SK-N-SH treated with all-trans-retinoic acid at 6 μM for 48 hours (cell line): ENCODE measurements around the gene PDCD1LG2.
A peak's percentile ranks its signal among the peaks of the same experiment; 100 is the strongest.
"Not testable (repeated sequence)": the region's sequence is repeated elsewhere in the genome, so short reads cannot be mapped to it uniquely, and the experiment has no call there.

Source experiments
- ATAC-seq: fragments of 200-7000 bp; cut with Tn5 transposase; 3 replicates; pipeline ENCODE4 v1.9.1; 2020; ENCODE audit warnings: mild to moderate bottlenecking, moderate library complexity
- ARNTL ChIP-seq: fragments of 450-650 bp; formaldehyde crosslinking; IDR thresholded peaks from 2 replicates; pipeline ENCODE4 v1.5.0; 2020; ENCODE audit warnings: low read depth, mild to moderate bottlenecking, moderate library complexity, borderline replicate concordance
- BACH2 ChIP-seq: fragments of 250-450 bp; sonication (Bioruptor Pico); IDR thresholded peaks from 2 replicates; pipeline ENCODE4 v1.9.0; 2021; ENCODE audit warnings: mild to moderate bottlenecking, borderline replicate concordance
- CREB5 ChIP-seq: fragments of 250-450 bp; sonication (Bioruptor Pico); IDR thresholded peaks from 2 replicates; pipeline ENCODE4 v1.5.1; 2020; ENCODE audit warnings: low read depth, mild to moderate bottlenecking, moderate library complexity
- CSDC2 ChIP-seq: fragments of 250-450 bp; sonication (Bioruptor Pico); IDR thresholded peaks from 2 replicates; pipeline ENCODE4 v1.5.0; 2020; ENCODE audit warnings: mild to moderate bottlenecking, moderate library complexity
- ESRRG ChIP-seq: fragments of 250-450 bp; sonication (Bioruptor Pico); IDR thresholded peaks from 2 replicates; pipeline ENCODE4 v1.6.1; 2021; ENCODE audit warnings: mild to moderate bottlenecking
- ISL1 ChIP-seq: fragments of 250-450 bp; sonication (Bioruptor Pico); IDR thresholded peaks from 2 replicates; pipeline ENCODE4 v2.1.2; 2022; ENCODE audit warnings: mild to moderate bottlenecking, moderate library complexity
- PATZ1 ChIP-seq: fragments of 250-450 bp; sonication (Bioruptor Pico); IDR thresholded peaks from 2 replicates; pipeline ENCODE4 v1.8.0; 2020; ENCODE audit warnings: mild to moderate bottlenecking, moderate library complexity, borderline replicate concordance
- POU6F1 ChIP-seq: fragments of 250-450 bp; sonication (Bioruptor Pico); IDR thresholded peaks from 2 replicates; pipeline ENCODE4 v1.8.0; 2021; ENCODE audit warnings: low read depth, mild to moderate bottlenecking, moderate library complexity, borderline replicate concordance
- PPARA ChIP-seq: fragments of 250-450 bp; sonication (Bioruptor Pico); IDR thresholded peaks from 2 replicates; pipeline ENCODE4 v1.5.0; 2020; ENCODE audit warnings: mild to moderate bottlenecking, borderline replicate concordance
- RARB ChIP-seq: fragments of 250-450 bp; sonication (Bioruptor Pico); IDR thresholded peaks from 2 replicates; pipeline ENCODE4 v1.8.0; 2021; ENCODE audit warnings: mild to moderate bottlenecking, moderate library complexity
- SNAI2 ChIP-seq: fragments of 250-450 bp; sonication (Bioruptor Pico); IDR thresholded peaks from 2 replicates; pipeline ENCODE4 v1.5.0; 2020; ENCODE audit warnings: mild to moderate bottlenecking, moderate library complexity
- TCF4 ChIP-seq: fragments of 250-450 bp; sonication (Bioruptor Pico); IDR thresholded peaks from 2 replicates; pipeline ENCODE4 v1.8.0; 2021; ENCODE audit warnings: mild to moderate bottlenecking, moderate library complexity, borderline replicate concordance
- TOX ChIP-seq: fragments of 250-450 bp; sonication (Bioruptor Pico); IDR thresholded peaks from 2 replicates; pipeline ENCODE4 v1.8.0; 2021; ENCODE audit warnings: mild to moderate bottlenecking, moderate library complexity, borderline replicate concordance
- TSHZ2 ChIP-seq: fragments of 250-450 bp; sonication (Bioruptor Pico); IDR thresholded peaks from 2 replicates; pipeline ENCODE4 v1.5.0; 2020; ENCODE audit warnings: mild to moderate bottlenecking, moderate library complexity
- ZC3H10 ChIP-seq: fragments of 250-450 bp; sonication (Bioruptor Pico); IDR thresholded peaks from 2 replicates; pipeline ENCODE4 v1.5.1; 2021; ENCODE audit warnings: mild to moderate bottlenecking, moderate library complexity
- ZFP3 ChIP-seq: fragments of 250-450 bp; sonication (Bioruptor Pico); IDR thresholded peaks from 2 replicates; pipeline ENCODE4 v1.5.0; 2020; ENCODE audit warnings: mild to moderate bottlenecking, moderate library complexity
- ZNF565 ChIP-seq: fragments of 450-650 bp; formaldehyde crosslinking; conservative IDR thresholded peaks from 2 replicates; pipeline ENCODE4 v1.5.0; 2020; ENCODE audit warnings: low read depth, mild to moderate bottlenecking, moderate library complexity
- ZNF70 ChIP-seq: fragments of 450-650 bp; formaldehyde crosslinking; IDR thresholded peaks from 2 replicates; pipeline ENCODE4 v1.5.0; 2020; ENCODE audit warnings: mild to moderate bottlenecking, moderate library complexity
- ZNF8 ChIP-seq: fragments of 450-650 bp; formaldehyde crosslinking; IDR thresholded peaks from 2 replicates; pipeline ENCODE4 v1.5.0; 2020; ENCODE audit warnings: mild to moderate bottlenecking, moderate library complexity

The PDCD1LG2 gene

GRCh38 chr9:5493679-5494511, 16.4 kb upstream of the PDCD1LG2 start:
- TF ChIP-seq POU6F1 = no peak
- TF ChIP-seq ISL1 (CRISPR knock-in tag) = no peak
- TF ChIP-seq ZFP3 (CRISPR knock-in tag) = no peak
- TF ChIP-seq ESRRG (CRISPR knock-in tag) = no peak
- no peak for TF ChIP-seq CREB5
- no peak for TF ChIP-seq RARB (CRISPR knock-in tag)
- TF ChIP-seq PPARA (CRISPR knock-in tag) = no peak
- TF ChIP-seq ZNF8 (CRISPR knock-in tag) = no peak
- peak; percentile 84 for ATAC-seq

GRCh38 chr9:5494765-5495164, 15.6 kb upstream of the PDCD1LG2 start:
- ATAC-seq = not testable (repeated sequence)

GRCh38 chr9:5499157-5499556, 11.2 kb upstream of the PDCD1LG2 start:
- no peak for ATAC-seq
- no peak for TF ChIP-seq PATZ1
- TF ChIP-seq ZC3H10 = no peak
- TF ChIP-seq TSHZ2 (CRISPR knock-in tag) = no peak
- no peak for TF ChIP-seq PPARA (CRISPR knock-in tag)
- TF ChIP-seq ZFP3 (CRISPR knock-in tag) = no peak
- TF ChIP-seq SNAI2 (CRISPR knock-in tag) = no peak
- TF ChIP-seq ZNF70 (CRISPR knock-in tag) = no peak
- no peak for TF ChIP-seq BACH2
- TF ChIP-seq CSDC2 (CRISPR knock-in tag) = no peak
- no peak for TF ChIP-seq ZNF565 (CRISPR knock-in tag)
- no peak for TF ChIP-seq ESRRG (CRISPR knock-in tag)
- TF ChIP-seq TOX (CRISPR knock-in tag) = no peak
- no peak for TF ChIP-seq TCF4 (CRISPR knock-in tag)
- TF ChIP-seq ARNTL (CRISPR knock-in tag) = no peak
- TF ChIP-seq RARB (CRISPR knock-in tag) = no peak

- no peak for TF ChIP-seq PPARA (CRISPR knock-in tag)
- no peak for TF ChIP-seq RARB (CRISPR knock-in tag)
- TF ChIP-seq TCF4 (CRISPR knock-in tag) = no peak
- TF ChIP-seq ZNF565 (CRISPR knock-in tag) = 0 out of 2 replicates have a peak, but pooled peaks have one; percentile 3
- TF ChIP-seq ZNF70 (CRISPR knock-in tag) = no peak
- peak; percentile 43 for ATAC-seq
Measured at GRCh38 chr9:5499889-5500398, 10.4 kb upstream of the PDCD1LG2 start.
